Measurements from ENCODE around the gene CC2D2B.
"Not testable (repeated sequence)": the region's sequence is repeated elsewhere in the genome, so short reads cannot be mapped to it uniquely, and the experiment has no call there.

The CC2D2B gene

DNA sequence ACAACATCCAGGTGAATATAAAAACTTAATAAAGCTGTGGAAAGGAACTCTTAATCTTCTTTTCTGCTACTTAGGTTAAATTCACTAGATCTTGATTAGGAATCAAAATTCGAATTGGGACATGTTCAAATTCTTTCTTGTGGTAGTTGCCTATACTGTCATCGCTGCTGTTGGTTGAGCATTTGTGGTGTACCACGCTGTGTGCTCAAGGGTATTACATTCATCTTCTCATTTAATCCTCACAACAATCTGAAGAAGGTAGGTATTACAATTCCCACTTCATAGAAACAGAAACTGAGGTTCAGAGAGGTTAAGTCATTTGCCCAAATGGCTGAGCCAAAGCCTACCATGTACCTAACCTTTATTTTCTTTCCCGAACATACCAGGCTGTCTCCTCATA lies 39.9 kb upstream of the CC2D2B start:
- no peak for DNase-seq (ENCODE audit: low read depth)
- no peak overlapping the region for H3K4me3 ChIP-seq (ENCODE audit: control insufficient read depth, low read depth, low read length)
- TF ChIP-seq, protein P1, sequence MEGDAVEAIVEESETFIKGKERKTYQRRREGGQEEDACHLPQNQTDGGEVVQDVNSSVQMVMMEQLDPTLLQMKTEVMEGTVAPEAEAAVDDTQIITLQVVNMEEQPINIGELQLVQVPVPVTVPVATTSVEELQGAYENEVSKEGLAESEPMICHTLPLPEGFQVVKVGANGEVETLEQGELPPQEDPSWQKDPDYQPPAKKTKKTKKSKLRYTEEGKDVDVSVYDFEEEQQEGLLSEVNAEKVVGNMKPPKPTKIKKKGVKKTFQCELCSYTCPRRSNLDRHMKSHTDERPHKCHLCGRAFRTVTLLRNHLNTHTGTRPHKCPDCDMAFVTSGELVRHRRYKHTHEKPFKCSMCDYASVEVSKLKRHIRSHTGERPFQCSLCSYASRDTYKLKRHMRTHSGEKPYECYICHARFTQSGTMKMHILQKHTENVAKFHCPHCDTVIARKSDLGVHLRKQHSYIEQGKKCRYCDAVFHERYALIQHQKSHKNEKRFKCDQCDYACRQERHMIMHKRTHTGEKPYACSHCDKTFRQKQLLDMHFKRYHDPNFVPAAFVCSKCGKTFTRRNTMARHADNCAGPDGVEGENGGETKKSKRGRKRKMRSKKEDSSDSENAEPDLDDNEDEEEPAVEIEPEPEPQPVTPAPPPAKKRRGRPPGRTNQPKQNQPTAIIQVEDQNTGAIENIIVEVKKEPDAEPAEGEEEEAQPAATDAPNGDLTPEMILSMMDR (conservative IDR thresholded peaks at IDR 0.05; ENCODE audit: control insufficient read depth, insufficient read depth, low read depth, low read length), result no peak

DNA sequence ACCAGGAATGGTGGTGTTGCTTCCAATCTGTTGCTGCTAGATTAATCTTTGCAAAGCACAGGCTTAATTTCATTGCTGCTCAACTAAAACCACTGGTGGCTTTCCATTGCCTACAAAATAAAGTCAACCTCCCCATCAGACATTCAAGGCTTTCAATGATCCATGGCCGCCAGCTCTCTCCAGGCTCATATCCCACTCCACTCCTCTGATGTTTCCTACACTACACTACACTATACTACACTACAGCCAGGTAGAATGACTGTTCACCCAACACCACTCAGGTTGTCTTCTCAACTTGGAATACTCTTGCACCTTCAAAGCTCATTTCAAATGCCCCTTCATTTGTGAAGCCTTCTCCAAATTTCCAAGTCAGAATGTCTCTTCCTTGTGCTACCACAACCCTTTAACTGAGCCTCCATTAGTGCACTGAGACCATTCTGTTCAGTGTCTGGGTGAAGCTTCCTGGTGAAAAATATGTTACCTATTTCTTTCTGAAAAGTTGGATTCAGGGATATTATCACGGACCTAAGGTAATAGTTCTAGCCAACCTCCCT lies 35.5 kb upstream of the CC2D2B start:
- DNase-seq (ENCODE audit: low read depth), result no peak
- TF ChIP-seq, protein P1 (conservative IDR thresholded peaks at IDR 0.05; ENCODE audit: control insufficient read depth, insufficient read depth, low read depth, low read length), result no peak
- H3K4me3 ChIP-seq (ENCODE audit: control insufficient read depth, low read depth, low read length), result no peak overlapping the region

DNA sequence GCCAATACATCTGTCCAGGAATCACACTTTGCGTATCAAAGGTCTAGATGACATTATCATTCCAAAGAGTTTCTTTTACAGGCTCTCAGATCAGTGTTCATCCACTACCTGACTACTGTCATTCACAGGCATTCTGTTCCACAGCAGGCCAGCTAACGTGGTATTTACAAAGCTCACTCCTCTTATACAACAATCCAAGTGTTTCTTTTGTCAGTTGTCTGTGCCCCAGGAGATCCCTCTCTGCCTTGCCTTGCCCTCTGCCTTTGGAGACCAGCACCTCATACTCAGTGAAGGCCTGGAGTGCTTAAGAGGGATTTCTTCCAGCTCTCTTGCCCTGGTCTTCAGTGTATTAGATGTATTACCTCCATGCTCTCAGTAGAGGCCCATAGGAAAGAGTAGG lies 34.6 kb upstream of the CC2D2B start:
- no peak for DNase-seq (ENCODE audit: low read depth)
- TF ChIP-seq, protein P1 (conservative IDR thresholded peaks at IDR 0.05; ENCODE audit: control insufficient read depth, insufficient read depth, low read depth, low read length), result no peak
- no peak overlapping the region for H3K4me3 ChIP-seq (ENCODE audit: control insufficient read depth, low read depth, low read length)

DNA sequence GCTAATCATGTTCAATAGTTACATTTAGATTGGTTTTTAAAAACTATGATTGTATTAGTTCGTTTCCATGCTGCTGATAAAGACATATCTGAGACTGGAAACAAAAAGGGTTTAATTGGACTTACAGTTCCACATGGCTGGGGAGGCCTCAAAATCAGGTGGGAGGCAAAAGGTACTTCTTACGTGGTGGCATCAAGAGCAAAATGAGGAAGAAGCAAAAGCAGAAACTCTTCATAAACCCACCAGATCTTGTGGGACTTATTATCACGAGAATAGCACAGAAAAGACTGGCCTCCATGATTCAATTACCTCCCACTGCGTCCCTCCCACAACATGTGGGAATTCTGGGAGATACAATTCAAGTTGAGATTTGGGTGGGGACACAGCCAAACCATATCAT lies 34.1 kb upstream of the CC2D2B start:
- H3K4me3 ChIP-seq (ENCODE audit: control insufficient read depth, low read depth, low read length), result no peak overlapping the region
- TF ChIP-seq, protein P1 (conservative IDR thresholded peaks at IDR 0.05; ENCODE audit: control insufficient read depth, insufficient read depth, low read depth, low read length), result no peak
- DNase-seq (ENCODE audit: low read depth), result no peak

DNA sequence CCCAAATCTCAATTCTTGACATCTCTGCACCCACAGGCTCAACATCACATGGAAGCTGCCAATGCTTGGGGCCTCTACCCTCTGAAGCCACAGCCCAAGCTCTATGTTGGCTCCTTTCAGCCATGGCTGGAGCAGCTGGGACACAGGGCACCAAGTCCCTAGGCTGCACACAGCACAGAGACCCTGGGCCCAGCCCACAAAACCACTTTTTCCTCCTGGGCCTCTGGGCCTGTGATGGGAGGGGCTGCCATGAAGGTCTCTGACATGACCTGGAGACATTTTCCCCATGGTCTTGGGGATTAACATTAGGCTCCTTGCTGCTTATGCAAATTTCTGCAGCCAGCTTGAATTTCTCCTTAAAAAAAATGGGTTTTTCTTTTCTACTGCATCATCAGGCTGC lies 33.0 kb upstream of the CC2D2B start:
- not testable (repeated sequence) for H3K4me3 ChIP-seq (ENCODE audit: control insufficient read depth, low read depth, low read length); DNase-seq (ENCODE audit: low read depth)

DNA sequence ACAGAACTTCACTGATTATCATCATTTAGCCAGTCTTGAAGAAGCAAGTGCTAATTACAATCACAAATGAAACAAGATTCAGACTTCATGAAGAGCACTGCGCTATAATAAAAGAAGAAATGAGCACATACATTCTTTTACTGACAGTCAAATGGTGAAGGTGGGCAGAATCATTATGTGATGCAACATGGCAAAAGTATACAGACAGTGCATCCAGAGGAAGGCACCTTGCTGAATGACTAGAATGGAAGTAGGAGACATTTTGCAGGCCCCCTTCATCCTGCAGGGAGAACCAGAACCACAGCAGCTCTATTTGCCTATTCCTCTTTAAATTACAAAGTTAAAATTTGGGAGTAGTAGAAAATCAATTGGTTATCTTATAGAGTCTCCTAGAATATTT lies 31.0 kb upstream of the CC2D2B start:
- DNase-seq (ENCODE audit: low read depth), result no peak
- no peak overlapping the region for H3K4me3 ChIP-seq (ENCODE audit: control insufficient read depth, low read depth, low read length)
- TF ChIP-seq, protein P1 (conservative IDR thresholded peaks at IDR 0.05; ENCODE audit: control insufficient read depth, insufficient read depth, low read depth, low read length), result no peak

DNA sequence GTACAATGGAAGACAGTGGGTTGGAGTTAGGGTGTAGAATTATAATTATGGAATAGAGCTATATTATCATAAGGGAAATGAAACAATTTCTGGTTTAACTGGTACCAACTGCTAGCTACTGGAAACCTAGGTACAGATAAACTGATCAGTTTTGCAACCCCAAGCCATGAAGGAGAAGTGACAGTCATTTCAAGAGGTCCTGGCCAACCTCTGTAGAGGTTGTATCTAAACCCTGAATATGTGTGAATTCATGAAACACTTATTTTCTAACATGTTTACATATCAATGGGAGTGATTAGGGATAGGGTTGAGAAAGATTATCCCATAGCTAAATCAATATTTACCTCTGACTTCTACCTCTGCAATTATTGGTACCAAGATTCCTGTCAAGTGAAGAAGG lies 29.9 kb upstream of the CC2D2B start:
- H3K4me3 ChIP-seq (ENCODE audit: control insufficient read depth, low read depth, low read length), result no peak overlapping the region
- DNase-seq (ENCODE audit: low read depth), result no peak
- TF ChIP-seq, protein P1 (conservative IDR thresholded peaks at IDR 0.05; ENCODE audit: control insufficient read depth, insufficient read depth, low read depth, low read length), result no peak
